Thyroid gland (tissue), 4 donors: ENCODE measurements around the gene EWSR1. TPM values are rescaled to one million over a fixed set of nuclear protein-coding genes. Genes with fewer than 3 reads are reported as not detected.
A peak's percentile ranks its signal among the peaks of the same experiment; 100 is the strongest.
"Not testable (repeated sequence)": the region's sequence is repeated elsewhere in the genome, so short reads cannot be mapped to it uniquely, and the experiment has no call there.

ENCODE experiments used
- DNase-seq, 2 donors: peaks; one replicate each; pipeline ENCODE4 v3.0.0-alpha.2; 2019
- H3K27ac ChIP-seq, 3 donors: fragments of 200-600 bp; sonication (generic); 1 replicate in 2 of 3; 2 replicates in 1 of 3; pipeline ENCODE4 v1.5.1; 2016 to 2019; ENCODE audit warnings: mild to moderate bottlenecking in 1 of 3, moderate library complexity in 1 of 3
- H3K27me3 ChIP-seq: fragments of 200-600 bp; sonication (generic); one replicate; pipeline ENCODE4 v1.5.1; 2019
- H3K36me3 ChIP-seq, 2 donors: fragments of 200-600 bp; sonication (generic); one replicate each; pipeline ENCODE4 v1.5.1; 2016 to 2019
- H3K4me1 ChIP-seq, 2 donors: fragments of 200-600 bp; sonication (generic); one replicate each; pipeline ENCODE4 v1.5.1; 2017 to 2019
- H3K4me3 ChIP-seq, 3 donors: fragments of 200-600 bp; sonication (generic); replicated peaks in 1 of 3; 1 replicate in 2 of 3; 2 replicates in 1 of 3; pipeline ENCODE4 v1.5.1; 2016; ENCODE audit warnings: mild to moderate bottlenecking in 1 of 3
- H3K9me3 ChIP-seq: fragments of 200-600 bp; sonication (generic); one replicate; pipeline ENCODE4 v1.5.1; 2017
- POLR2A ChIP-seq, 2 donors: fragments of 450-650 bp; IDR thresholded peaks; one replicate each; pipeline ENCODE4 v1.6.1; 2017; ENCODE audit warnings: antibody characterized with exemption in 2 of 2, mild to moderate bottlenecking in 2 of 2, moderate library complexity in 1 of 2
- WGBS, 2 donors: methylation state at CpG; one replicate each; pipeline ENCODE4 v1.1.5; 2017; 5-methylcytosine and 5-hydroxymethylcytosine counted together
- intact Hi-C: fragments of 100-400 bp; cut with DNase I; formaldehyde crosslinking; loops from one replicate; pipeline ENCODE4 v1.15.1; 2023
- total RNA-seq, 4 donors: library from RNA; depleted of rRNA; stranded (reverse); fragments of >200 nt; gene quantifications; one replicate each; pipeline ENCODE4 v1.2.3, GENCODE V29; 2016
- TF ChIP-seq, protein P1 (sequence below), 6 experiments: fragments of 200-600 bp in 3 of 6; fragments of 450-650 bp in 3 of 6; sonication (generic) in 3 of 6; IDR thresholded peaks; one replicate each; pipeline ENCODE4 v1.5.1; 2016 to 2019; ENCODE audit warnings: antibody characterized with exemption in 6 of 6, mild to moderate bottlenecking in 2 of 6, inconsistent platforms in 1 of 6, moderate library complexity in 1 of 6

Gene EWSR1
- total RNA-seq, 4 donors from 2014 or later: 205 to 290 (median 258) TPM

DNA sequence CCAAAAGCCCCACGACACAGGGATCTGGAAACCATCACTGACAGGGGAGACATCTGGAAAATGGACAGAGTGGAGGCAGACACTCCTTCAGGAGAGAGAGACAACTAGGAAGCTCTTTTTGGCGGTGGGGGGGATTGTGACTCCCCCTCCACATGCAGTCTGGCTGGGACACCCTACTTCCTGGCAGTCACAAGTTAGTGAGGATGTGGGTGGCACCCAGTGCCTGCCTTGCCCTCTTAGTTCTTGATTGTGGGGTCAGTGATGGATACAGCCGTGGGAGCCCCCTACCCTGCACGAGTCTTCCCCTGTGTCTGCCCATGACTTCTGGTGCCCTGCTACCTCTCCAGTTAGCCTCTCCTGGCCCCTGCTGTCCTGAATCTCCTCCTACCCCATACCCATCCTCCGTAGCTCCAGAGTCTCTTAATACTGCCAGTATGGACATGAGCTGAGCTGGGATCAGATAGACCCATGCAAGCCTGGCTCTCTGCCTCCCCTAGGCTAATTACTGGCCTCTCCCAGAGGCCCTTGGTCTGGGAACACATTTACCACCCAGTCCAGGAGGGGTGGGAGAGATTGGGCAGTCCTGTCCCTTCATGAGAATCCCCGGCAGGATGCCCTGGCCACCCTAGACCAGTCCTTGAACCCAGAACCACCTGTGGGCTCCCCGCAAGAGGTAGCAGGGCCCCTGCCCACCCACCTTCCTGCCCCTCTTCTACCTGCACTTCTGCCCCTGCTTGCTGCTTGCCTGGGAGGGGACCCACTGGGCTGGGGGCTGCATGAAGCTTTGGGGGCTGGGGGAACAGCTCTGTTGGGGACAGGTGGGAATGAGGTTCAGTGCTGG lies 23.1 kb upstream of the EWSR1 start:
- no peak for DNase-seq
- WGBS, 2 donors: 74 to 75% methylated on average over 5 to 7 of the region's 7 CpGs
- TF ChIP-seq, protein P1, sequence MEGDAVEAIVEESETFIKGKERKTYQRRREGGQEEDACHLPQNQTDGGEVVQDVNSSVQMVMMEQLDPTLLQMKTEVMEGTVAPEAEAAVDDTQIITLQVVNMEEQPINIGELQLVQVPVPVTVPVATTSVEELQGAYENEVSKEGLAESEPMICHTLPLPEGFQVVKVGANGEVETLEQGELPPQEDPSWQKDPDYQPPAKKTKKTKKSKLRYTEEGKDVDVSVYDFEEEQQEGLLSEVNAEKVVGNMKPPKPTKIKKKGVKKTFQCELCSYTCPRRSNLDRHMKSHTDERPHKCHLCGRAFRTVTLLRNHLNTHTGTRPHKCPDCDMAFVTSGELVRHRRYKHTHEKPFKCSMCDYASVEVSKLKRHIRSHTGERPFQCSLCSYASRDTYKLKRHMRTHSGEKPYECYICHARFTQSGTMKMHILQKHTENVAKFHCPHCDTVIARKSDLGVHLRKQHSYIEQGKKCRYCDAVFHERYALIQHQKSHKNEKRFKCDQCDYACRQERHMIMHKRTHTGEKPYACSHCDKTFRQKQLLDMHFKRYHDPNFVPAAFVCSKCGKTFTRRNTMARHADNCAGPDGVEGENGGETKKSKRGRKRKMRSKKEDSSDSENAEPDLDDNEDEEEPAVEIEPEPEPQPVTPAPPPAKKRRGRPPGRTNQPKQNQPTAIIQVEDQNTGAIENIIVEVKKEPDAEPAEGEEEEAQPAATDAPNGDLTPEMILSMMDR (IDR thresholded peaks at IDR 0.05): no peak
- no peak for TF ChIP-seq POLR2A (IDR thresholded peaks at IDR 0.05)
- Histone ChIP-seq H3K36me3 (no peaks in the 10 kb centered on the region), H3K4me1 (no peaks in the 10 kb centered on the region), H3K27ac (no peak overlapping the region), H3K9me3 (no peaks in the 10 kb centered on the region), H3K27me3 (no peaks in the 10 kb centered on the region), H3K4me3 (no peak overlapping the region)
- intact Hi-C loops: loop anchor here (10.0 kb wide), 2 partner anchors 190 to 390 kb away; no protein-coding TSS in a partner anchor

DNA sequence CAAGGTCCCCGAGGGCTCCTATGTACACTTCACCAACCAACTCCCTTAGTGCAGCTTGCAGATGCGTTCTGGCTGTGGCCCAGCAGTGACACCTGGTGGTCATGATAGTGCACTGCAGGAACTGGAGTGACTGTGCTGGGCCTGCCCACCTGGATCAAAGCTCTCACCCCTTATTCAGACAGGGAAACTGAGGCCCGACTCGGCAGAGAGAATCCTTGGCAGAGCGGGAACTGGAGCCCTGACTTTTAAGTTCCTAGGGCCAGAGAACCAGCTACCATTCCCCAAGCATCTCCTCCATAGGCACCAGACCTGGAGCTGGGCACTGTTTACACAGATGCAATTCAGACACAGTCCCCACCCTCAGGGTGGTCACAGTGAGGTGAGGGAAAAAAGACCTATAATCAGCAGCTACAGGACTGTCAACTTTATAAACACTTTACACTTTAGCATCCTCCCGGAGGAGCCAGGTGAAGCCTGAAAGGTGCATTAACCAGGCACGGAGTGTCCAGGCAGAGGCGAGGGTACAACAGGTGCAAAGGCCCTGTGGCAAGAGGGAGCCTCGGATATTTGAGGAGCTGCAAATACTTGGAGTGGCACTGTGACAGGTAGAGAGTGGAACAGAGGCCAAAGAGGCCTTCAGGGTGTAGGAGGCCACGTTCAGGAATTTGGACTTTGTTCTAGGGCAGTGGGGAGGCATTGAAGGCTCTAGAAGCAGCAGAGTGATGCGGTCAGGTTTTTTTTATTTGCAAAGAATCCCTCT lies 22.3 kb upstream of the EWSR1 start:
- intact Hi-C loops: loop anchor here (10.0 kb wide), 2 partner anchors 191 to 391 kb away; no protein-coding TSS in a partner anchor
- TF ChIP-seq, protein P1 (IDR thresholded peaks at IDR 0.05): peak; percentile 91 to 100 (median 94)
- no peak for TF ChIP-seq POLR2A (IDR thresholded peaks at IDR 0.05)
- peak; percentile 76 to 79 for DNase-seq
- no peaks in the 10 kb centered on the region for H3K4me1 ChIP-seq
- H3K27ac ChIP-seq: no peak overlapping the region
- H3K27me3 ChIP-seq: no peaks in the 10 kb centered on the region
- WGBS, 2 donors: 54 to 56% methylated on average over 10 to 11 of the region's 11 CpGs
- no peaks in the 10 kb centered on the region for H3K36me3 ChIP-seq
- H3K4me3 ChIP-seq: no peak overlapping the region
- no peaks in the 10 kb centered on the region for H3K9me3 ChIP-seq

DNA sequence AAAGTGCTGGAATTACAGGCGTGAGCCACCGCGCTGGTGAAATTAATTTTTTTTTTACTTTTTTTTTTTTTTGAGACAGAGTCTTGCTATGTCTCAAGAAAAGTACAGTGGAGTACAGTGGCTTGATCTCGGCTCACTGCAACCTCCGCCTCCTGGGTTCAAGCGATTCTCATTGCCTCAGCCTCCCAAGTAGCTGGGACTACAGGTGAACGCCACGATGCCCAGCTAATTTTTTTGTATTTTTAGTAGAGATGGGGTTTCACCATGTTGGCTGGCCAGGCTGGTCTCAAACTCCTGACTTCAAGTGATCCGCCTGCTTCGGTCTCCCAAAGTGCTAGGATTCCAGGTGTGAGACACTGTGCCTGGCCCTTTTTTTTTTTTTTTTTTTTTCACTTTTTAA lies 20.2 kb upstream of the EWSR1 start:
- not testable (repeated sequence) for DNase-seq, H3K27ac ChIP-seq, H3K27me3 ChIP-seq, H3K9me3 ChIP-seq, H3K4me1 ChIP-seq, H3K36me3 ChIP-seq, H3K4me3 ChIP-seq
- 96 to 97% methylated on average over 10 of the region's 10 CpGs for WGBS, 2 donors
- intact Hi-C loops: loop anchor here (10.0 kb wide), 2 partner anchors 193 to 393 kb away; no protein-coding TSS in a partner anchor

DNA sequence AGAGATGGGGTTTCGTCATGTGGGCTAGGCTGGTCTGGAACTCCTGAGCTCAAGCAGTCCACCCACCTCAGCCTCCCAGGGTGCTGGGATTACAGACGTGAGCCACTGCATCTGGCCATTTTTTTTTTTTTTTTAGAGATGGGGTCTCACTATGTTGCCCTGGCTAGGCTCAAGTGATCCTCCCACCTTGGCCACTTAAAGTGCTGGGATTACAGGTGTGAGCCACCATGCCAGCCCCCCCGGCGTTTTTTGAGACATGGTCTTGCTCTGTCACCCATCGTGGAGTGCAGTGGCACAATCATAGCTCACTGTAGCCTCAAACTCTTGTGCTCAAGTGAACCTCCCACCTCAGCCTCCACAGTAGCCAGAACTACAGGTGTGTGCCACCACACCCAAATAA lies 16.8 kb upstream of the EWSR1 start:
- intact Hi-C loops: no loop called here
- Histone ChIP-seq H3K9me3 (no peaks in the 10 kb centered on the region), H3K27ac (no peak overlapping the region), H3K4me3 (no peak overlapping the region), H3K4me1 (no peaks in the 10 kb centered on the region), H3K36me3 (no peaks in the 10 kb centered on the region), H3K27me3 (no peaks in the 10 kb centered on the region)
- TF ChIP-seq, protein P1 (IDR thresholded peaks at IDR 0.05): no peak
- TF ChIP-seq POLR2A (IDR thresholded peaks at IDR 0.05): no peak
- WGBS, 2 donors: 93 to 98% methylated on average over 5 of the region's 5 CpGs
- no peak for DNase-seq

DNA sequence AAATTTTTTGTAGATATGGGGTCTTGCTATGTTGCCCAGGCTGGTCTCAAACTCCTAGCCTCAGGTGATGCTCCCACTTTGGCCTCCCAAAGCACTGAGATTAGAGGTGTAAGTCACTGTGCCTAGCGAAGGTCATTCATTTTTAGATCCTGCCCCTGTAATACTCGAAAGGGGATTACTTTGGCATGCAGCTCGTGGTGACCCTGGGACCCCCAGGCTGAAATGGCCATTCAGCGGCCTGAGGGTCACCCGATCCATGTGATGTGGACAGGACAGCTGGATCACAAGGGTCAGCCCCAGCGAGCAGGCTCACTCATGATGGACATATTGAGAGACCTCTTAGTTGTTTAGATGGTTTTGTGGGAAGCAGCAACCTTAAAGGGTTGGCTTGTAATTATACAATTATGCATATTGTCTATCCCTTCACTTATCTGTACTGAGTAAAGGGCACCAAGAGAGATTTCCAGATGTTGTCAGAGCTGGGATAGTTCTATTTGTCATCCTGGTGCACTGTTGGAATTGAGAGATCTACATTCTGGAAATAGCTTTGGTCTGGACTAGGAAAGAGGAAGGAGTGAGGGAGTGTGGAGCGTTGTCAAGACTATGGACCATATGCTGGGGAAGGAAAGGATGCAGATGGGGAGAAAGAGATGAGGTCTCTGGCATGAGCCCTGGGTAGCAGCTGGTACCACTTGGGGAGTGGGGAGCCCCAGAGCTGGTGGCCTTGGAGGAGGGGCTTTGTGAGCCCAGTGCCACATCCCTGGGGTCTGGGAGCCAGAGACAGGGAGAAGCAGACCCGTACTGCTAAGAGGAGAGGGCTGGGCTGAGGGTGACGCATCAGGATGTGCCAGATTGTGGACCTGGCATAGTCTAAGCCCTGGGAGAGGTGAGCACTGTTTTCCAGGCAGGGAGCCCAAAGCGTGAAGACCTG lies 15.8 kb upstream of the EWSR1 start:
- Histone ChIP-seq H3K4me1 (no peaks in the 10 kb centered on the region), H3K4me3 (no peak overlapping the region), H3K27ac (no peak overlapping the region), H3K36me3 (no peaks in the 10 kb centered on the region), H3K27me3 (no peaks in the 10 kb centered on the region), H3K9me3 (no peaks in the 10 kb centered on the region)
- WGBS, 2 donors: 93 to 98% methylated on average over 8 to 10 of the region's 10 CpGs
- intact Hi-C loops: no loop called here
- no peak for DNase-seq
- no peak for TF ChIP-seq POLR2A (IDR thresholded peaks at IDR 0.05)
- TF ChIP-seq, protein P1 (IDR thresholded peaks at IDR 0.05): no peak
